HEK293T (cell line): ENCODE results near the gene PDE1A.
A peak's percentile ranks its signal among the peaks of the same experiment; 100 is the strongest.

Experiments
- CTCF ChIA-PET: fragments of 350-600 bp; formaldehyde crosslinking; extraction: SDS; loops from one replicate; lab custom pipeline; 2021; ENCODE audit warnings: antibody characterized with exemption, inconsistent platforms; lab: Yijun Ruan, JAX
- POLR2A ChIA-PET: fragments of 350-600 bp; formaldehyde crosslinking; extraction: SDS; loops from one replicate; lab custom pipeline; 2020; ENCODE audit warnings: antibody characterized with exemption, inconsistent platforms; lab: Yijun Ruan, JAX
- DNase-seq: peaks from one replicate; pipeline ENCODE4 v3.0.0; 2012; ENCODE audit warnings: mixed read lengths; ENCODE audit errors: extremely low spot score
- ARNT ChIP-seq: fragments of 450-650 bp; IDR thresholded peaks from 2 replicates; pipeline ENCODE4 v1.6.1; 2017; ENCODE audit warnings: mild to moderate bottlenecking
- BHLHE40 ChIP-seq: fragments of 450-650 bp; IDR thresholded peaks from 2 replicates; pipeline ENCODE4 v1.6.1; 2016; ENCODE audit warnings: mild to moderate bottlenecking, moderate library complexity, borderline replicate concordance
- CTBP1 ChIP-seq: fragments of 450-650 bp; IDR thresholded peaks from 2 replicates; pipeline ENCODE4 v1.6.1; 2016; ENCODE audit warnings: borderline replicate concordance
- ELF4 ChIP-seq: fragments of 450-650 bp; IDR thresholded peaks from 2 replicates; pipeline ENCODE4 v1.6.1; 2017; ENCODE audit warnings: antibody characterized with exemption
- FOXA1 ChIP-seq: fragments of 450-650 bp; IDR thresholded peaks from 2 replicates; pipeline ENCODE4 v1.6.1; 2016; ENCODE audit warnings: mild to moderate bottlenecking
- FOXK2 ChIP-seq: fragments of 450-650 bp; IDR thresholded peaks from 2 replicates; pipeline ENCODE4 v1.6.1; 2016; ENCODE audit warnings: mild to moderate bottlenecking
- FOXM1 ChIP-seq: fragments of 450-650 bp; IDR thresholded peaks from 2 replicates; pipeline ENCODE4 v1.6.1; 2017; ENCODE audit warnings: mild to moderate bottlenecking, borderline replicate concordance
- HDGF ChIP-seq: fragments of 450-650 bp; IDR thresholded peaks from 2 replicates; pipeline ENCODE4 v1.6.1; 2017; ENCODE audit warnings: antibody characterized with exemption, borderline replicate concordance
- L3MBTL2 ChIP-seq: fragments of 450-650 bp; conservative IDR thresholded peaks from 2 replicates; pipeline ENCODE4 v1.6.1; 2016; ENCODE audit warnings: mild to moderate bottlenecking
- LEF1 ChIP-seq: fragments of 450-650 bp; IDR thresholded peaks from 2 replicates; pipeline ENCODE4 v1.6.1; 2017; ENCODE audit warnings: mild to moderate bottlenecking, borderline replicate concordance
- NFRKB ChIP-seq: fragments of 450-650 bp; IDR thresholded peaks from 2 replicates; pipeline ENCODE4 v1.6.1; 2016; ENCODE audit warnings: mild to moderate bottlenecking, moderate library complexity
- PKNOX1 ChIP-seq: fragments of 450-650 bp; IDR thresholded peaks from 2 replicates; pipeline ENCODE4 v1.6.1; 2016
- SP1 ChIP-seq: fragments of 450-650 bp; IDR thresholded peaks from 2 replicates; pipeline ENCODE4 v1.6.1; 2017
- SUZ12 ChIP-seq: fragments of 450-650 bp; IDR thresholded peaks from 2 replicates; pipeline ENCODE4 v1.6.1; 2016; ENCODE audit warnings: mild to moderate bottlenecking
- TARDBP ChIP-seq: fragments of 450-650 bp; IDR thresholded peaks from 2 replicates; pipeline ENCODE4 v1.6.1; 2016
- ZNF384 ChIP-seq: fragments of 450-650 bp; IDR thresholded peaks from 2 replicates; pipeline ENCODE4 v1.6.1; 2016

The PDE1A gene

GRCh38 chr2:182426918-182427240, at the start of gene PDE1A:
Gene PDE1A (minus strand): TSS chr2:182427036.
- TF ChIP-seq FOXK2: no peak
- no peak for TF ChIP-seq CTBP1
- no peak for TF ChIP-seq FOXM1
- TF ChIP-seq LEF1: no peak
- TF ChIP-seq TARDBP: no peak
- TF ChIP-seq ZNF384: no peak
- TF ChIP-seq L3MBTL2: no peak; the same call in 1 of the 2 replicates
- no peak for TF ChIP-seq HDGF
- TF ChIP-seq ARNT: no peak
- no peak for TF ChIP-seq PKNOX1
- no peak for TF ChIP-seq FOXA1
- no peak for TF ChIP-seq SP1
- TF ChIP-seq NFRKB: no peak
- DNase-seq: peak; percentile 16
- ChIA-PET CTCF (no interaction called here), POLR2A (no interaction called here)

GRCh38 chr2:182473635-182474034, 46.8 kb upstream of the PDE1A start:
- no peak for DNase-seq
- POLR2A ChIA-PET: no interaction called here
- TF ChIP-seq TARDBP: no peak
- TF ChIP-seq FOXA1: no peak
- no peak for TF ChIP-seq ZNF384
- TF ChIP-seq CTBP1: no peak
- no peak for TF ChIP-seq PKNOX1
- TF ChIP-seq ELF4: no peak
- TF ChIP-seq FOXK2: no peak
- no peak for TF ChIP-seq LEF1
- TF ChIP-seq ARNT: no peak
- no peak for TF ChIP-seq SP1
- TF ChIP-seq FOXM1: no peak
- TF ChIP-seq SUZ12: no peak
- TF ChIP-seq BHLHE40: no peak
- no peak for TF ChIP-seq HDGF
- TF ChIP-seq L3MBTL2: no peak
- no peak for TF ChIP-seq NFRKB
- CTCF ChIA-PET: no interaction called here

GRCh38 chr2:182463760-182464159, 36.9 kb upstream of the PDE1A start:
- no peak for DNase-seq
- TF ChIP-seq L3MBTL2 (no peak), PKNOX1 (no peak), ARNT (no peak), FOXA1 (no peak), CTBP1 (no peak), LEF1 (no peak), ZNF384 (no peak), ELF4 (no peak)
- CTCF ChIA-PET: no interaction called here
- POLR2A ChIA-PET: no interaction called here

GRCh38 chr2:182456784-182457183, 29.9 kb upstream of the PDE1A start:
- CTCF ChIA-PET: no interaction called here
- POLR2A ChIA-PET: no interaction called here
- DNase-seq: no peak
- TF ChIP-seq SP1 (no peak), L3MBTL2 (no peak)

GRCh38 chr2:182452456-182452990, 25.7 kb upstream of the PDE1A start:
- no peak for TF ChIP-seq ELF4
- no peak for TF ChIP-seq FOXA1
- no peak for TF ChIP-seq FOXK2
- TF ChIP-seq ARNT: no peak
- no peak for TF ChIP-seq NFRKB
- TF ChIP-seq BHLHE40: no peak
- TF ChIP-seq ZNF384: no peak
- no peak for TF ChIP-seq SP1
- TF ChIP-seq SUZ12: no peak
- no peak for TF ChIP-seq PKNOX1
- TF ChIP-seq LEF1: no peak
- no peak for TF ChIP-seq HDGF
- TF ChIP-seq FOXM1: no peak
- no peak for TF ChIP-seq L3MBTL2
- DNase-seq: no peak
- POLR2A ChIA-PET: no interaction called here
- CTCF ChIA-PET: no interaction called here

- ChIA-PET POLR2A (no interaction called here), CTCF (no interaction called here)
- TF ChIP-seq LEF1 (no peak), SUZ12 (no peak), ELF4 (no peak), BHLHE40 (no peak), ARNT (no peak), SP1 (no peak), FOXA1 (no peak), HDGF (no peak), FOXM1 (no peak), PKNOX1 (no peak), TARDBP (no peak), ZNF384 (no peak), NFRKB (no peak), L3MBTL2 (no peak)
- no peak for DNase-seq
These were observed 21.5 kb upstream of the PDE1A start for GRCh38 chr2:182448371-182448770.
